Natural killer cell (primary cell): ENCODE data around the gene CYP4V2. TPM values are rescaled to one million over a fixed set of nuclear protein-coding genes. Genes with fewer than 3 reads are reported as not detected.

Source experiments
- ATAC-seq, 3 donors: fragments of 150-1000 bp in 2 of 3; fragments of 200-7000 bp in 1 of 3; cut with Tn5 transposase; 1 replicate in 1 of 3; 2 replicates in 2 of 3; pipeline ENCODE4 v1.10.0; 2021; ENCODE audit warnings: mild to moderate bottlenecking in 2 of 3, moderate library complexity in 2 of 3
- DNase-seq, 2 donors: peaks; one replicate each; pipeline versions ENCODE4 v3.0.0 to v3.0.0-alpha.2; 2013 to 2021; ENCODE audit warnings: mixed read lengths in 1 of 2
- H3K27ac ChIP-seq: one replicate; pipeline ENCODE4 v1.5.1; 2013; ENCODE audit warnings: mild to moderate bottlenecking, low read length
- H3K27me3 ChIP-seq: one replicate; pipeline ENCODE4 v1.6.1; 2013; ENCODE audit warnings: low read length; ENCODE audit not compliant: control insufficient read depth, insufficient read depth
- H3K36me3 ChIP-seq: one replicate; pipeline ENCODE4 v1.6.1; 2013; ENCODE audit warnings: low read length; ENCODE audit not compliant: control insufficient read depth, insufficient read depth
- H3K4me1 ChIP-seq: one replicate; pipeline ENCODE4 v1.6.1; 2013; ENCODE audit warnings: low read length; ENCODE audit not compliant: control insufficient read depth, insufficient read depth
- H3K4me3 ChIP-seq: one replicate; pipeline ENCODE4 v1.5.1; 2013; ENCODE audit warnings: low read length
- H3K9me3 ChIP-seq: one replicate; pipeline ENCODE4 v1.6.1; 2013; ENCODE audit warnings: low read length; ENCODE audit not compliant: control insufficient read depth, insufficient read depth
- H3K27ac Mint-ChIP-seq, 2 donors: one replicate each; pipeline ENCODE4 v1.8.0; 2022; ENCODE audit warnings: mild to moderate bottlenecking in 2 of 2, mixed read lengths in 2 of 2, moderate library complexity in 1 of 2
- H3K27me3 Mint-ChIP-seq, 2 donors: one replicate each; pipeline ENCODE4 v1.8.0; 2022; ENCODE audit warnings: low read depth in 2 of 2, mixed read lengths in 2 of 2
- H3K36me3 Mint-ChIP-seq: one replicate; pipeline ENCODE4 v1.8.0; 2022; ENCODE audit warnings: mixed read lengths
- H3K4me1 Mint-ChIP-seq, 2 donors: one replicate each; pipeline ENCODE4 v1.8.0; 2022; ENCODE audit warnings: mixed read lengths in 2 of 2
- H3K4me3 Mint-ChIP-seq: one replicate; pipeline ENCODE4 v1.8.0; 2022; ENCODE audit warnings: mild to moderate bottlenecking, moderate library complexity, mixed read lengths
- H3K9me3 Mint-ChIP-seq, 2 donors: one replicate each; pipeline ENCODE4 v1.8.0; 2022; ENCODE audit warnings: mixed read lengths in 2 of 2
- CTCF ChIP-seq: fragments of 200-600 bp; IDR thresholded peaks from one replicate; pipeline ENCODE4 v1.8.0; 2022; ENCODE audit warnings: antibody characterized with exemption
- WGBS: methylation state at CpG from one replicate; pipeline ENCODE4 v1.1.7; 2013; ENCODE audit warnings: missing lambda C conversion rate; ENCODE audit not compliant: insufficient coverage; 5-methylcytosine and 5-hydroxymethylcytosine counted together
- intact Hi-C: fragments of 100-400 bp; cut with micrococcal nuclease; formaldehyde crosslinking; loops from one replicate; pipeline ENCODE4 v1.14.2; 2022
- total RNA-seq, 4 donors: library from RNA; stranded (reverse); fragments of 120-200 nt in 1 of 4; gene quantifications; one replicate each; pipeline versions ENCODE4 v1.2.3 to v1.2.4, GENCODE V29; 2013 to 2022

The CYP4V2 gene
- total RNA-seq, 3 donors from 2014 or later (not counting 1 experiment from before 2014, with no cell fraction given): 27.9 to 32.5 (median 31.7) TPM

- Mint-ChIP-seq H3K9me3 (no peaks in the 10 kb centered on the region), H3K4me1 (no peaks in the 10 kb centered on the region), H3K36me3 (no peaks in the 10 kb centered on the region), H3K27ac (no peak overlapping the region), H3K27me3 (peaks cover 14 to 24% of the 10 kb centered on the region in 2 donors), H3K4me3 (no peak overlapping the region)
- intact Hi-C loops: no loop called here
- Histone ChIP-seq H3K27ac (no peak overlapping the region), H3K4me1 (no peaks in the 10 kb centered on the region), H3K27me3 (peaks cover 3% of the 10 kb centered on the region), H3K9me3 (no peaks in the 10 kb centered on the region), H3K4me3 (no peak overlapping the region), H3K36me3 (no peaks in the 10 kb centered on the region)
- TF ChIP-seq CTCF: no peak
- no peak for DNase-seq
- 91% methylated on average over 18 of the region's 18 CpGs for WGBS
- ATAC-seq: no peak
Observed at GRCh38 chr4:186169333-186169944, 21.9 kb upstream of the CYP4V2 start.

- no peak overlapping the region for H3K4me3 Mint-ChIP-seq
- H3K4me1 ChIP-seq: no peaks in the 10 kb centered on the region
- ATAC-seq: no peak
Observed at GRCh38 chr4:186169945-186170802, 21.2 kb upstream of the CYP4V2 start.

GRCh38 chr4:186170966-186171365 lies 20.4 kb upstream of the CYP4V2 start:
- peaks cover 5% of the 10 kb centered on the region for H3K27me3 ChIP-seq
- 89% methylated on average over 13 of the region's 13 CpGs for WGBS
- Mint-ChIP-seq H3K36me3 (no peaks in the 10 kb centered on the region), H3K4me1 (no peaks in the 10 kb centered on the region), H3K9me3 (no peaks in the 10 kb centered on the region), H3K27ac (no peak overlapping the region), H3K27me3 (peaks cover 9 to 14% of the 10 kb centered on the region in 2 donors), H3K4me3 (no peak overlapping the region)
- H3K36me3 ChIP-seq: no peaks in the 10 kb centered on the region
- TF ChIP-seq CTCF: no peak
- H3K4me3 ChIP-seq: no peak overlapping the region
- no peak overlapping the region for H3K27ac ChIP-seq
- intact Hi-C loops: no loop called here
- DNase-seq: no peak
- no peaks in the 10 kb centered on the region for H3K4me1 ChIP-seq
- ATAC-seq: no peak
- H3K9me3 ChIP-seq: no peaks in the 10 kb centered on the region

More at GRCh38 chr4:186169945-186170802, 21.2 kb upstream of the CYP4V2 start:
- Histone ChIP-seq H3K36me3 (no peaks in the 10 kb centered on the region), H3K4me3 (no peak overlapping the region), H3K9me3 (no peaks in the 10 kb centered on the region), H3K27ac (no peak overlapping the region), H3K27me3 (peaks cover 3% of the 10 kb centered on the region)
- no peak for DNase-seq
- H3K27ac Mint-ChIP-seq: no peak overlapping the region
- no peaks in the 10 kb centered on the region for H3K4me1 Mint-ChIP-seq
- H3K27me3 Mint-ChIP-seq: peaks cover 7 to 17% of the 10 kb centered on the region in 2 donors
- no peaks in the 10 kb centered on the region for H3K36me3 Mint-ChIP-seq
- H3K9me3 Mint-ChIP-seq: no peaks in the 10 kb centered on the region
- intact Hi-C loops: no loop called here
- TF ChIP-seq CTCF: no peak
- WGBS: 81% methylated on average over 16 of the region's 16 CpGs
